Neural progenitor cell (in vitro differentiated cells): ENCODE measurements around the gene TBC1D2B. TPM values are rescaled to one million over a fixed set of nuclear protein-coding genes. Genes with fewer than 3 reads are reported as not detected.

Source experiments
- DNase-seq: peaks from one replicate; pipeline ENCODE4 v3.0.0-alpha.2; 2016; ENCODE audit warnings: low spot score
- H2AFZ ChIP-seq: fragments of 200-600 bp; sonication (generic); replicated peaks from 2 replicates; pipeline ENCODE4 v1.6.1; 2016; ENCODE audit warnings: antibody characterized with exemption
- H3F3A ChIP-seq: fragments of 200-600 bp; sonication (generic); 2 replicates; pipeline ENCODE4 v1.6.1; 2016; ENCODE audit warnings: antibody characterized with exemption, low read depth
- H3K27ac ChIP-seq: fragments of 200-600 bp; sonication (generic); 2 replicates; pipeline ENCODE4 v1.5.1; 2016; ENCODE audit warnings: mild to moderate bottlenecking
- H3K27me3 ChIP-seq: fragments of 200-600 bp; sonication (generic); 2 replicates; pipeline ENCODE4 v1.6.1; 2016; ENCODE audit warnings: mild to moderate bottlenecking, moderate library complexity
- H3K36me3 ChIP-seq: fragments of 200-600 bp; sonication (generic); 2 replicates; pipeline ENCODE4 v1.5.1; 2016
- H3K4me1 ChIP-seq: fragments of 200-600 bp; sonication (generic); 2 replicates; pipeline ENCODE4 v1.6.1; 2016; ENCODE audit warnings: mixed run types
- H3K4me2 ChIP-seq: fragments of 200-600 bp; sonication (generic); 2 replicates; pipeline ENCODE4 v1.6.1; 2016
- H3K4me3 ChIP-seq: fragments of 200-600 bp; sonication (generic); 2 replicates; pipeline ENCODE4 v1.5.1; 2016
- H3K79me2 ChIP-seq: fragments of 200-600 bp; sonication (generic); 2 replicates; pipeline ENCODE4 v1.6.1; 2016; ENCODE audit warnings: low read depth
- H3K9ac ChIP-seq: fragments of 200-600 bp; sonication (generic); 2 replicates; pipeline ENCODE4 v1.6.1; 2016
- H3K9me3 ChIP-seq: fragments of 200-600 bp; sonication (generic); 2 replicates; pipeline ENCODE4 v1.5.1; 2016; ENCODE audit warnings: low read depth
- H4K20me1 ChIP-seq: fragments of 200-600 bp; sonication (generic); 2 replicates; pipeline ENCODE4 v1.6.1; 2016; ENCODE audit warnings: low read depth
- H3K27ac Mint-ChIP-seq: 3 replicates; pipeline ENCODE4 v1.8.0; 2021; ENCODE audit warnings: mixed read lengths
- H3K27me3 Mint-ChIP-seq: 2 replicates; pipeline ENCODE4 v1.8.0; 2022; ENCODE audit warnings: low read depth, mild to moderate bottlenecking, inconsistent platforms, moderate library complexity, mixed read lengths; ENCODE audit not compliant: insufficient read depth
- H3K36me3 Mint-ChIP-seq: 3 replicates; pipeline ENCODE4 v1.8.0; 2021; ENCODE audit warnings: mixed read lengths
- H3K4me1 Mint-ChIP-seq: 3 replicates; pipeline ENCODE4 v1.8.0; 2021; ENCODE audit warnings: mixed read lengths
- H3K4me3 Mint-ChIP-seq: 3 replicates; pipeline ENCODE4 v1.8.0; 2021; ENCODE audit warnings: mild to moderate bottlenecking, moderate library complexity, mixed read lengths
- H3K9me3 Mint-ChIP-seq: 3 replicates; pipeline ENCODE4 v1.8.0; 2020; ENCODE audit warnings: mixed read lengths
- CTCF ChIP-seq: fragments of 200-600 bp; sonication (generic); IDR thresholded peaks from 2 replicates; pipeline ENCODE4 v1.5.1; 2017; ENCODE audit warnings: antibody characterized with exemption, mild to moderate bottlenecking
- EZH2 ChIP-seq: fragments of 200-600 bp; sonication (generic); IDR thresholded peaks from 2 replicates; pipeline ENCODE4 v1.6.1; 2017; ENCODE audit warnings: antibody characterized with exemption, mild to moderate bottlenecking, moderate library complexity
- EZH2phosphoT487 ChIP-seq: fragments of 200-600 bp; sonication (generic); IDR thresholded peaks from 2 replicates; pipeline ENCODE4 v1.6.1; 2017; ENCODE audit warnings: antibody characterized with exemption
- total RNA-seq: library from RNA; depleted of rRNA; stranded (reverse); fragments of >200 nt; gene quantifications from 2 replicates; pipeline ENCODE4 v1.2.3, GENCODE V29; 2015; ENCODE audit warnings: low replicate concordance

The TBC1D2B gene
- total RNA-seq, 1 donor from 2014 or later, result 11.7 TPM

- DNase-seq, result no peak
- H3K27me3 ChIP-seq, result no peaks in the 10 kb centered on the region
- H3K9me3 ChIP-seq, result no peaks in the 10 kb centered on the region
- H3K4me1 Mint-ChIP-seq, result peaks cover 11% of the 10 kb centered on the region
- H3K9me3 Mint-ChIP-seq, result no peaks in the 10 kb centered on the region
- no peaks in the 10 kb centered on the region for H3F3A ChIP-seq
- no peaks in the 10 kb centered on the region for H3K4me1 ChIP-seq
- no peak overlapping the region for H3K9ac ChIP-seq
- TF ChIP-seq EZH2 (no peak), CTCF (no peak), EZH2phosphoT487 (no peak)
- no peak overlapping the region for H3K4me3 ChIP-seq
- H3K27me3 Mint-ChIP-seq, result no peaks in the 10 kb centered on the region
- peaks cover 1% of the 10 kb centered on the region for H3K36me3 Mint-ChIP-seq
- no peak overlapping the region for H3K4me3 Mint-ChIP-seq
- H3K27ac Mint-ChIP-seq, result no peak overlapping the region
- H3K36me3 ChIP-seq, result no peaks in the 10 kb centered on the region
- no peak overlapping the region for H2AFZ ChIP-seq
- no peak overlapping the region for H3K4me2 ChIP-seq
- H3K79me2 ChIP-seq, result no peaks in the 10 kb centered on the region
- H3K27ac ChIP-seq, result no peak overlapping the region
- H4K20me1 ChIP-seq, result peaks cover 3% of the 10 kb centered on the region
These were observed 43.6 kb downstream of the TBC1D2B start for GRCh38 chr15:78033864-78034263.

GRCh38 chr15:78032671-78033070 is 44.8 kb downstream of the TBC1D2B start:
- no peak for DNase-seq
- no peak overlapping the region for H3K4me3 Mint-ChIP-seq
- H2AFZ ChIP-seq, result no peak overlapping the region
- no peak overlapping the region for H3K27ac ChIP-seq
- H3F3A ChIP-seq, result no peaks in the 10 kb centered on the region
- H3K36me3 Mint-ChIP-seq, result peaks cover 6% of the 10 kb centered on the region
- no peaks in the 10 kb centered on the region for H3K36me3 ChIP-seq
- H3K27ac Mint-ChIP-seq, result no peak overlapping the region
- H3K79me2 ChIP-seq, result no peaks in the 10 kb centered on the region
- H3K27me3 Mint-ChIP-seq, result no peaks in the 10 kb centered on the region
- no peak overlapping the region for H3K4me2 ChIP-seq
- TF ChIP-seq CTCF, result no peak
- no peak for TF ChIP-seq EZH2phosphoT487
- no peak for TF ChIP-seq EZH2
- peaks cover 11% of the 10 kb centered on the region for H3K4me1 Mint-ChIP-seq
- peaks cover 3% of the 10 kb centered on the region for H4K20me1 ChIP-seq
- H3K4me1 ChIP-seq, result no peaks in the 10 kb centered on the region
- no peak overlapping the region for H3K9ac ChIP-seq
- H3K4me3 ChIP-seq, result no peak overlapping the region
- no peaks in the 10 kb centered on the region for H3K27me3 ChIP-seq
- no peaks in the 10 kb centered on the region for H3K9me3 ChIP-seq
- no peaks in the 10 kb centered on the region for H3K9me3 Mint-ChIP-seq

DNA sequence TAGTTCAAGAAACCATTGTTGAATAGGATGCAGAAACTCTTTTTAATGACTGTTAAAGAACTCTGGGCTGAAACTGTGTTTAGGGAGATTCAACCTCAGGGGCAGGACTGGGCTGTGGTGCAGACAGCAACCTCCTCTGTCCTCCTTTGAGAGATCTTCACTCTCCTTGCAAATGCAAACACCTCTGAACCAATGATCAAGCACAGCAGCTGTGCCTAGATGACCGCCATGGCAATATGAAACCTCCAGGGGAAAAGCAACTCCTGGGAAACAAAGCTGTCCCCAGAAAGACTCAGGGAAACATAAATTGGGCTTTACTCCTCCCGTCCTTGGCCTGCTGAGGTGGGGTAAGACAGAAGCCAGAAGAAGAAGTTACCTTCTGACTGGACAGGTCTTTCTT is 52.6 kb downstream of the TBC1D2B start:
- no peaks in the 10 kb centered on the region for H3F3A ChIP-seq
- Mint-ChIP-seq H3K4me1 (peaks cover 3% of the 10 kb centered on the region), H3K4me3 (no peak overlapping the region), H3K27me3 (peaks cover 3% of the 10 kb centered on the region), H3K36me3 (peaks cover 18% of the 10 kb centered on the region), H3K27ac (peak overlapping the region; percentile 74), H3K9me3 (no peaks in the 10 kb centered on the region)
- H3K27me3 ChIP-seq, result no peaks in the 10 kb centered on the region
- H3K27ac ChIP-seq, result peak overlapping the region; percentile 17
- no peaks in the 10 kb centered on the region for H3K36me3 ChIP-seq
- no peak overlapping the region for H3K4me3 ChIP-seq
- H3K9me3 ChIP-seq, result no peaks in the 10 kb centered on the region
- DNase-seq, result no peak
- H3K4me1 ChIP-seq, result no peaks in the 10 kb centered on the region
- H4K20me1 ChIP-seq, result no peaks in the 10 kb centered on the region
- H2AFZ ChIP-seq, result no peak overlapping the region
- no peak overlapping the region for H3K9ac ChIP-seq
- H3K4me2 ChIP-seq, result no peak overlapping the region
- H3K79me2 ChIP-seq, result no peaks in the 10 kb centered on the region
- TF ChIP-seq EZH2phosphoT487 (no peak), CTCF (no peak), EZH2 (no peak)

DNA sequence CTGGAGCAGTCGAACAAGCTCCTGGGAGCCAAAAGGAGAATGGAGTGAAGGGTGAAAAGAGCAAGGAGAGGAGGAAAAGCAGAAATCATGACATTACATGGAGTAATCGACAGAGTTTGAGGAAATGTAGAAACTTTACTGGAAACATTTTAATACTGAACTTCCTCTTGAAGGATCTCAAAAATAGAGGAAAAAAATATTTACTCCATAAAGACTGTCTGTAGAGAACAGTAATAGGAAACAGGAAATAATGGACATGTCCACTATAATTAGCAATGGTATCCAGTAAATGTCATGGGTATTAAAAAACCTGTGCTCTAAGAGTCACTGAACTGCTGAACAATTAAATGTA is 53.0 kb downstream of the TBC1D2B start:
- no peaks in the 10 kb centered on the region for H3K79me2 ChIP-seq
- Mint-ChIP-seq H3K27ac (no peak overlapping the region), H3K9me3 (no peaks in the 10 kb centered on the region), H3K4me3 (no peak overlapping the region), H3K27me3 (peaks cover 3% of the 10 kb centered on the region), H3K36me3 (peaks cover 18% of the 10 kb centered on the region), H3K4me1 (peaks cover 3% of the 10 kb centered on the region)
- no peaks in the 10 kb centered on the region for H3K4me1 ChIP-seq
- no peak for DNase-seq
- H3F3A ChIP-seq, result no peaks in the 10 kb centered on the region
- no peak overlapping the region for H3K4me2 ChIP-seq
- TF ChIP-seq CTCF, result no peak
- H4K20me1 ChIP-seq, result no peaks in the 10 kb centered on the region
- no peaks in the 10 kb centered on the region for H3K9me3 ChIP-seq
- no peaks in the 10 kb centered on the region for H3K36me3 ChIP-seq
- no peak overlapping the region for H3K4me3 ChIP-seq
- H3K27ac ChIP-seq, result no peak overlapping the region
- H3K27me3 ChIP-seq, result no peaks in the 10 kb centered on the region
- H2AFZ ChIP-seq, result no peak overlapping the region
- H3K9ac ChIP-seq, result no peak overlapping the region
